Type B pancreatic cell (in vitro differentiated cells): ENCODE data around the gene DACH2. TPM values are rescaled to one million over a fixed set of nuclear protein-coding genes. Genes with fewer than 3 reads are reported as not detected.

Source experiments
- DNase-seq: peaks from one replicate; pipeline ENCODE4 v3.0.0; 2021; ENCODE audit warnings: mixed read lengths; ENCODE audit not compliant: unreplicated experiment; ENCODE audit errors: extremely low spot score
- H3K27ac Mint-ChIP-seq: 2 replicates; pipeline ENCODE4 v1.8.0; 2021; ENCODE audit warnings: mild to moderate bottlenecking, mixed read lengths
- H3K27me3 Mint-ChIP-seq: 2 replicates; pipeline ENCODE4 v1.8.0; 2021; ENCODE audit warnings: mixed read lengths
- H3K36me3 Mint-ChIP-seq: 2 replicates; pipeline ENCODE4 v1.8.0; 2021; ENCODE audit warnings: mixed read lengths
- H3K4me1 Mint-ChIP-seq: one replicate; pipeline ENCODE4 v1.8.0; 2021; ENCODE audit warnings: mixed read lengths; ENCODE audit not compliant: unreplicated experiment
- H3K4me3 Mint-ChIP-seq: 2 replicates; pipeline ENCODE4 v1.8.0; 2021; ENCODE audit warnings: mild to moderate bottlenecking, mixed read lengths
- H3K9me3 Mint-ChIP-seq: 2 replicates; pipeline ENCODE4 v1.8.0; 2021; ENCODE audit warnings: mixed read lengths
- CTCF ChIP-seq: fragments of 200-600 bp; sonication (generic); conservative IDR thresholded peaks from 2 replicates; pipeline ENCODE4 v1.5.0; 2021; ENCODE audit warnings: antibody characterized with exemption, mild to moderate bottlenecking
- total RNA-seq: library from RNA; stranded (reverse); gene quantifications from 2 replicates; pipeline ENCODE4 v1.2.1, GENCODE V29; 2021; ENCODE audit warnings: low replicate concordance

Gene DACH2
- total RNA-seq, 1 donor from 2014 or later, result 12.8 TPM

GRCh38 chrX:86579777-86580176 lies 431.5 kb downstream of the DACH2 start:
- Mint-ChIP-seq H3K27ac (no peak overlapping the region), H3K4me3 (no peak overlapping the region)

DNA sequence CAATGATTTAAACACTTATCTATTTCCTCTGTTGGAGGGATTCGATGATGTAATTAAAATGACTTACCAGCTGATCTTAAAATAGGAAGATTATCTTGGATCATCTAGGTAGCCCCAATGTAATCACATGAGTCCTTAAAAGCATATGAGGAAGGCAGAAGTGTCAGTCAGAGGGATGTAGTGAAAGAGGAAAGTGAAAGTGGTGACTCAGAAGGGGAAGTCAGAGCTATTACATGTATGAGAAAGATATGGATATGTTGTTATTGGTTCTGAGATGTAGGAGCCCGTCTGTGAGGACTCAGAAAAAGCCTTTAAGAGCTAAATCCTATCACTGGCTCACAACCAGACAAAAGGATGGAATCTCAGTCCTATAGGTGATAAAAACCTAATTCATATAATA lies 456.4 kb downstream of the DACH2 start:
- Mint-ChIP-seq H3K4me1 (no peaks in the 10 kb centered on the region), H3K27me3 (no peaks in the 10 kb centered on the region), H3K36me3 (no peaks in the 10 kb centered on the region), H3K9me3 (no peaks in the 10 kb centered on the region), H3K27ac (no peak overlapping the region), H3K4me3 (no peak overlapping the region)
- DNase-seq, result no peak
- no peak for TF ChIP-seq CTCF

More at GRCh38 chrX:86579777-86580176, 431.5 kb downstream of the DACH2 start:
- Mint-ChIP-seq H3K27me3 (no peaks in the 10 kb centered on the region), H3K9me3 (no peaks in the 10 kb centered on the region), H3K4me1 (no peaks in the 10 kb centered on the region), H3K36me3 (no peaks in the 10 kb centered on the region)
- no peak for DNase-seq
- TF ChIP-seq CTCF, result no peak

GRCh38 chrX:86696951-86697350 lies 548.7 kb downstream of the DACH2 start:
- H3K27me3 Mint-ChIP-seq, result no peaks in the 10 kb centered on the region
- TF ChIP-seq CTCF, result no peak
- H3K4me3 Mint-ChIP-seq, result no peak overlapping the region
- no peaks in the 10 kb centered on the region for H3K9me3 Mint-ChIP-seq
- no peak for DNase-seq
- no peaks in the 10 kb centered on the region for H3K4me1 Mint-ChIP-seq
- no peak overlapping the region for H3K27ac Mint-ChIP-seq
- no peaks in the 10 kb centered on the region for H3K36me3 Mint-ChIP-seq

- TF ChIP-seq CTCF, result no peak
- Mint-ChIP-seq H3K36me3 (no peaks in the 10 kb centered on the region), H3K27me3 (no peaks in the 10 kb centered on the region), H3K4me3 (no peak overlapping the region), H3K27ac (no peak overlapping the region), H3K4me1 (no peaks in the 10 kb centered on the region), H3K9me3 (no peaks in the 10 kb centered on the region)
- DNase-seq, result no peak
Observed at GRCh38 chrX:86711531-86712180, 563.4 kb downstream of the DACH2 start.

DNA sequence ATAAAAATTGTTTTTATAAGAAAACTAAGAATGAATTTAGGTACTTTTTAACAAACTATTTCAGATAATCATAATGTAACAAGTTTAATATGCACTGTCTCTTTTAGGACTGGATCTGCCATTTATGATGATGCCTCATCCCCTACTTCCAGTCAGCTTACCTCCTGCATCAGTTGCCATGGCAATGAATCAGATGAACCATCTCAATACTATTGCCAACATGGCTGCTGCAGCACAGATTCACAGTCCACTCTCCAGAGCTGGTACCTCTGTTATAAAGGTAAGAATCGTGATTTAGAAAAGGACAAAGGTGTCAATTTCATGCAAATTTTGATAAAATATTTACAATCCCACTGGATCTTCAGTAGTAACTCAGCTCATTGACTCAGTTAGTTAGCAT lies 566.2 kb downstream of the DACH2 start:
- TF ChIP-seq CTCF, result no peak
- no peak for DNase-seq
- H3K27me3 Mint-ChIP-seq, result no peaks in the 10 kb centered on the region
- no peaks in the 10 kb centered on the region for H3K4me1 Mint-ChIP-seq
- H3K9me3 Mint-ChIP-seq, result no peaks in the 10 kb centered on the region
- no peak overlapping the region for H3K27ac Mint-ChIP-seq
- no peaks in the 10 kb centered on the region for H3K36me3 Mint-ChIP-seq
- H3K4me3 Mint-ChIP-seq, result no peak overlapping the region

DNA sequence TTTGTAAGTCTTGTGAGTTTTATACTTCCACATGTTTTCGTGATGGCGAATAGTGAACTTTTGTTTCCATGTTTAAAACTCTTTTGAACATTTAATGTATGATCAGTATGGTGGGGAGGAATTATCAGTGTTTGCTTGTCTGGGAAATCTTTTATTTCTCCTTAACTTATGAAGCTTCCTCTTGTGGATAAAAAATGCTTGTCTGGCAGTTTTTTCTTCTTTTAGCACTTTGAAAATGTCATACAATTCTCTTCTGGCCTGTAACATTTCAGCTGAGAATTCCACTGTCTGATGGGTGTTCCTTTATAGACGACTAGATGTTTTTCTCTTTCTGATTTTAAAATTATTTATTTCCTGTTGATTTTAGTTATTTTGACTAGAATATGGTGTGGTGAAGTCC lies 576.0 kb downstream of the DACH2 start:
- TF ChIP-seq CTCF, result no peak
- Mint-ChIP-seq H3K27me3 (no peaks in the 10 kb centered on the region), H3K4me3 (no peak overlapping the region), H3K36me3 (no peaks in the 10 kb centered on the region), H3K9me3 (peaks cover 3% of the 10 kb centered on the region), H3K27ac (no peak overlapping the region), H3K4me1 (no peaks in the 10 kb centered on the region)
- no peak for DNase-seq
